Testis (tissue), 3 donors: ENCODE results near the gene FXYD2. TPM values are rescaled to one million over a fixed set of nuclear protein-coding genes. Genes with fewer than 3 reads are reported as not detected.

Experiments
- DNase-seq: peaks from one replicate; pipeline ENCODE4 v3.0.0-alpha.2; 2019
- H3K27ac ChIP-seq, 2 donors: fragments of 200-600 bp; sonication (generic); one replicate each; pipeline ENCODE4 v1.5.1; 2019
- H3K27me3 ChIP-seq: fragments of 200-600 bp; sonication (generic); one replicate; pipeline ENCODE4 v1.5.1; 2019
- H3K36me3 ChIP-seq: fragments of 200-600 bp; sonication (generic); one replicate; pipeline ENCODE4 v1.5.1; 2017; ENCODE audit warnings: low read depth; ENCODE audit errors: missing control alignments
- H3K4me1 ChIP-seq: fragments of 200-600 bp; sonication (generic); one replicate; pipeline ENCODE4 v1.5.1; 2019
- H3K4me3 ChIP-seq, 2 donors: fragments of 200-600 bp; sonication (generic); one replicate each; pipeline ENCODE4 v1.5.1; 2017 to 2019
- H3K9me3 ChIP-seq: fragments of 200-600 bp; sonication (generic); one replicate; pipeline ENCODE4 v1.5.1; 2017
- POLR2A ChIP-seq: fragments of 450-650 bp; IDR thresholded peaks from one replicate; pipeline ENCODE4 v1.6.1; 2017; ENCODE audit warnings: antibody characterized with exemption, mild to moderate bottlenecking, moderate library complexity
- WGBS, 2 donors: methylation state at CpG; one replicate each; pipeline ENCODE4 v1.1.5; 2018; 5-methylcytosine and 5-hydroxymethylcytosine counted together
- intact Hi-C: fragments of 100-400 bp; cut with DNase I; formaldehyde crosslinking; loops from one replicate; pipeline ENCODE4 v1.15.1; 2023; ENCODE audit warnings: low total_unique reads
- polyA plus RNA-seq: library from polyadenylated mRNA; stranded (reverse); fragments of 350-450 nt; fragmentation: Illumina TruSeq; extraction: RNeasy Lipid Tissue Mini Kit (QIAGEN cat#74804); gene quantifications from one replicate; pipeline ENCODE4 v1.2.3, GENCODE V29; 2014; ENCODE audit warnings: low read depth, low replicate concordance; ENCODE audit not compliant: insufficient read depth
- total RNA-seq, 2 donors: library from RNA; depleted of rRNA; stranded (reverse); fragments of >200 nt; gene quantifications; one replicate each; pipeline ENCODE4 v1.2.3, GENCODE V29; 2016
- TF ChIP-seq, protein P1 (sequence below), 3 experiments: fragments of 450-650 bp in 2 of 3; fragments of 200-600 bp in 1 of 3; sonication (generic) in 1 of 3; IDR thresholded peaks; one replicate each; pipeline ENCODE4 v1.5.1; 2016 to 2019; ENCODE audit warnings: antibody characterized with exemption in 3 of 3, mild to moderate bottlenecking in 2 of 3, moderate library complexity in 1 of 3

FXYD2 gene
- total and polyA plus RNA-seq, 3 donors from 2014 or later = 5.3 to 8.3 (median 7.6) TPM

DNA sequence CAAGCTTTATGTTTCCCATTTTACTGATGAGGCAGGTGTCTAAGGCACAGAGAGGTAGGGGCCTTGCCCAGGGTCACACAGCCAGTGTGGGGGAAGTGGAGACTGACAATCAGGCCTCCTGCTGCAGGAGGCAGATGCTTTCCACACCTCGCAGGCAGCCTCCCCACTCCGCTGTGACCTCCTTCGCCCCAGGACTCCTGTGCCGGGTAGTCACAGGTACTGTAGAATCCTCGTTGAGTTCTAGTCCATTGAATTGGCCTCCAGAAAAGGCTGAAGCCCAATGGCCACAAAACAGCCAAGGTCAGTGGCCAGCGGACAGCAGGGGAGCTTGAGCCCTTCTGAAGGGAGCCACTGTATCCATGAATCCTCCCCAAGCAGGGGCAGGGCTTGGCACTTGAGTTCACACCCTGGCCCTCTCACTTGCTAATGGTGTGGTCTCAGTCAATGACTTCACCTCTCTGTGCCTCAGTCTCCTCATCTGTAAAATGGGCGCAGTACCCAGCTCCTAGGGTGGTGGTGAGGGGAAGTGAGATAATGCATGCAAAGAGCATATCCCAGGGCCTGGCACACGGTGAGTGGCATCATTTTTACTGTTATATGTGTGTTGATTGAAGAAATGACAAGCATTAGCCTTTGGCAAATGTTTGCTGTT lies 1.1 kb upstream of the FXYD2 start:
- peaks cover 39% of the 10 kb centered on the region for H3K4me1 ChIP-seq
- peak; percentile 10 for DNase-seq
- intact Hi-C loops = no loop called here
- H3K27ac ChIP-seq = no peak overlapping the region
- H3K4me3 ChIP-seq = no peak overlapping the region
- 90 to 95% methylated on average over 7 to 8 of the region's 8 CpGs for WGBS, 2 donors
- H3K9me3 ChIP-seq = no peaks in the 10 kb centered on the region
- H3K36me3 ChIP-seq = no peaks in the 10 kb centered on the region
- TF ChIP-seq, protein P1, sequence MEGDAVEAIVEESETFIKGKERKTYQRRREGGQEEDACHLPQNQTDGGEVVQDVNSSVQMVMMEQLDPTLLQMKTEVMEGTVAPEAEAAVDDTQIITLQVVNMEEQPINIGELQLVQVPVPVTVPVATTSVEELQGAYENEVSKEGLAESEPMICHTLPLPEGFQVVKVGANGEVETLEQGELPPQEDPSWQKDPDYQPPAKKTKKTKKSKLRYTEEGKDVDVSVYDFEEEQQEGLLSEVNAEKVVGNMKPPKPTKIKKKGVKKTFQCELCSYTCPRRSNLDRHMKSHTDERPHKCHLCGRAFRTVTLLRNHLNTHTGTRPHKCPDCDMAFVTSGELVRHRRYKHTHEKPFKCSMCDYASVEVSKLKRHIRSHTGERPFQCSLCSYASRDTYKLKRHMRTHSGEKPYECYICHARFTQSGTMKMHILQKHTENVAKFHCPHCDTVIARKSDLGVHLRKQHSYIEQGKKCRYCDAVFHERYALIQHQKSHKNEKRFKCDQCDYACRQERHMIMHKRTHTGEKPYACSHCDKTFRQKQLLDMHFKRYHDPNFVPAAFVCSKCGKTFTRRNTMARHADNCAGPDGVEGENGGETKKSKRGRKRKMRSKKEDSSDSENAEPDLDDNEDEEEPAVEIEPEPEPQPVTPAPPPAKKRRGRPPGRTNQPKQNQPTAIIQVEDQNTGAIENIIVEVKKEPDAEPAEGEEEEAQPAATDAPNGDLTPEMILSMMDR (IDR thresholded peaks at IDR 0.05) = no peak
- no peak for TF ChIP-seq POLR2A
- H3K27me3 ChIP-seq = no peaks in the 10 kb centered on the region

DNA sequence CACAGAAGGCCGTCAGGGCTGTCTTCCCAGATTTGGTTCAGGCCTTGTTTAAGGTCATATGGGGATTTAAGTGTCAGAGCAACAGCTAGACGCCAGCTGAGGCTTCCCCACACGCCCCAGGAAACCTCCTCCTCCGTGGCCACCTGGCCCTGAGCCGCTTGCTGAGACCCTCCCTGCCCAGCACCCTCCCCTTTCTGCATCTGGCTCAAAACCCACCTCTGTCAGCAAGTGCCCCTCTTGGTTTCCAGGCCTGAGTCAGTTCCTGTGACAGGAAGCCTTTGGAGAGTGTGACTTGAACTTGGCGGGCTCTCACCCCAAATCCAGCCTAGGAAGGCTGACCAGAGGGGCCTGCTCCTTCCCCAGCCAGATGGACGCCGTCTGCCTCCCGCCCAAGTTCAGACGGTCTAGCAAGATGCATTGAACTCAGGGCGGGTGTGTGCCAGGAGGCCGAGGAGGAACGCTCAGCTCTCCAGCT lies 561 bp downstream of the FXYD2 start:
- no peaks in the 10 kb centered on the region for H3K27me3 ChIP-seq
- H3K9me3 ChIP-seq = no peaks in the 10 kb centered on the region
- TF ChIP-seq, protein P1 (IDR thresholded peaks at IDR 0.05) = no peak
- TF ChIP-seq POLR2A = no peak
- peak; percentile 64 for DNase-seq
- H3K4me3 ChIP-seq = no peak overlapping the region
- WGBS, 2 donors = 41 to 55% methylated on average over 13 of the region's 13 CpGs
- intact Hi-C loops = no loop called here
- peak overlapping the region in 1 of 2 donors; percentile 42 for H3K27ac ChIP-seq
- peaks cover 24% of the 10 kb centered on the region for H3K4me1 ChIP-seq
- H3K36me3 ChIP-seq = no peaks in the 10 kb centered on the region

DNA sequence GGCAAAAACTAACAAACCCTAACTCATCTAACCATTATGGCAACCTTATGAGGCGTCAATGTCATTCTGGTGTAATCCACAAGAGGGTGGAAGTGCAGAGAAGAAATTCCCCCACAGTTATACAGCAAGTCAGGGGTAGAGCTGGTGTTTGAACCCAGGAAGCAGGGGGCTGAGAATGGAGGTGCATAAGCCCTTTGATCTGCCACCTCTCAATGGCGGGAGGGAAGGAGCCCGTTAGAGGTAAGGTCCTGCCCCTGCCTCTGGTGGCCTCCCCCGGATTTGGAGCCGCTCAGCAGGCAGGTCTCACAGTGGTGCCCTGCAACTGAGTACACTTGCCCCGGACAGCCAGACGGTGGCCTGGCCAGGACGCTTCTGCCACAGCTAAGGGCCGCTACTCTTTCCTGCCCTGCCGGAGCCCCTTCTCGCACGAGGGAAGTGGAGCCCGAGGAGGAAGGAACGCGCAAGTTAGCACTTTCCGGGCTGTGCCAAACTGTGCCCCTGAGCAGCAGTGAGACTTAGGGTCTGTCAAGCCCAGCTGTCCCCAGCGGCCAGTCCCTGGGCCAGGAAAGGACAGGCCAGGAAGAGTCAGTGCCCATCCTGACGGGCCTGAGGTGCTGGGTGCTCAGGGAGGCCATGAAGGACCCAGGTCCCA lies 1.1 kb downstream of the FXYD2 start:
- DNase-seq = peak; percentile 12

DNA sequence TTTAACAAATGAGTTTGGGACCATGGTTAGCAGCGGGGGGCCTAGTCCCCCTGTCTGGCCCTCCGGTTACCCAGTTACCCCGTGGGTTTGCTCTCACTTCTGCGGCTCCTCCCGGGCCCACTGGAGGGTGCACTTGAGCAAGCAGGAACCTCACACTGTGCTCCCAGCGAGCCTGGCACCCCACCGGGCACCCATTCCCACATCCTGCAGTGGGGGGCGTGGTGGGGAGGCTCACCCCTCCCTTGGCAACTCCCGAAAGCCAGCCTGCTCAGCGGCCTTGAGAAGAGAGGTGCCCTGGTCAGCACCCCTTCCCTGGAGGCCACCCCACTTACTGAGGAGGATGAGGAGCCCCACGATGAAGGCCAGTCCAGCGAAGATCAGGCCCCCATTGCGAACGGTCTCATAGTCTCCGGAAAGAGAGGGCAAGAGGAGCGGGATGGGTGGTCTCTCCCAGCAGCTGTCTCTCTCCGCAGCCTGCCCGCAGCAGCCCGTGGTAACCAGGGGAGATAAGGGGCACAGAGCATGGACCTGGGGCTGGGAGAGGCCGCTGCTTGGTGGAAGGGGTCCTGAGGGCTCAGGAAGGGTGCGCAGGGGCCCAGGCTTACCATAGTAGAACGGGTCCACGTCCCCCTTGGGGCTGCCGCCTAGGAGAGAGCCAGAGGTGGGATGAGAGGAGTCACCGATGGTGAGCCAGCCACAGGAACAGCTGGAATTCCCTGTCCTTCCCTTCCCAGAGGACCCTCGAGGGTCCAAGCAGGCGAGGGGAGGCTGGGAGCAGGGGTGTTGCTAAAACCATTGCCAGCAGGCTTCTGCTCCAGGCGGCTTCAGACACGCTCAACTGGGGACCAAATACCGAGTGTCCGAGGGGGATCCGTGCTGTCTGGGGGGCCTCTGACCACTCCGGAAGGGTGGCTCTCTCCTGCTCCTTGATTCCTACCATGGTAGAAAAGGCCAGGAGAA lies 2.2 kb downstream of the FXYD2 start:
- H3K27ac ChIP-seq = no peak overlapping the region
- DNase-seq = peak; percentile 59
- WGBS, 2 donors = 83 to 87% methylated on average over 20 to 33 of the region's 33 CpGs
- TF ChIP-seq, protein P1 (IDR thresholded peaks at IDR 0.05) = peak; percentile 15 to 55 (median 29)
- TF ChIP-seq POLR2A = no peak
- no peaks in the 10 kb centered on the region for H3K36me3 ChIP-seq
- H3K4me1 ChIP-seq = peaks cover 25% of the 10 kb centered on the region
- no peak overlapping the region for H3K4me3 ChIP-seq
- no peaks in the 10 kb centered on the region for H3K27me3 ChIP-seq
- intact Hi-C loops = no loop called here
- H3K9me3 ChIP-seq = no peaks in the 10 kb centered on the region

More for the DNA sequence above, 1.1 kb downstream of the FXYD2 start:
- 55 to 64% methylated on average over 3 to 18 of the region's 18 CpGs for WGBS, 2 donors
- Histone ChIP-seq H3K4me1 (peaks cover 21% of the 10 kb centered on the region), H3K27me3 (no peaks in the 10 kb centered on the region), H3K27ac (peak overlapping the region in 1 of 2 donors; percentile 42), H3K9me3 (no peaks in the 10 kb centered on the region), H3K36me3 (no peaks in the 10 kb centered on the region), H3K4me3 (no peak overlapping the region)
- TF ChIP-seq, protein P1 (IDR thresholded peaks at IDR 0.05) = peak in 1 of 3 experiments; percentile 41
- no peak for TF ChIP-seq POLR2A
- intact Hi-C loops = no loop called here
